HG03159 (cell line): Measurements from ENCODE around the gene MAP3K5.
"Not testable (repeated sequence)": the region's sequence is repeated elsewhere in the genome, so short reads cannot be mapped to it uniquely, and the experiment has no call there.

Experiments
- ATAC-seq: cut with Tn5 transposase; IDR thresholded peaks from one replicate; pipeline ENCODE4 v1.9.1; 2021; ENCODE audit warnings: mild to moderate bottlenecking, moderate library complexity; ENCODE audit not compliant: unreplicated experiment

The MAP3K5 gene

DNA sequence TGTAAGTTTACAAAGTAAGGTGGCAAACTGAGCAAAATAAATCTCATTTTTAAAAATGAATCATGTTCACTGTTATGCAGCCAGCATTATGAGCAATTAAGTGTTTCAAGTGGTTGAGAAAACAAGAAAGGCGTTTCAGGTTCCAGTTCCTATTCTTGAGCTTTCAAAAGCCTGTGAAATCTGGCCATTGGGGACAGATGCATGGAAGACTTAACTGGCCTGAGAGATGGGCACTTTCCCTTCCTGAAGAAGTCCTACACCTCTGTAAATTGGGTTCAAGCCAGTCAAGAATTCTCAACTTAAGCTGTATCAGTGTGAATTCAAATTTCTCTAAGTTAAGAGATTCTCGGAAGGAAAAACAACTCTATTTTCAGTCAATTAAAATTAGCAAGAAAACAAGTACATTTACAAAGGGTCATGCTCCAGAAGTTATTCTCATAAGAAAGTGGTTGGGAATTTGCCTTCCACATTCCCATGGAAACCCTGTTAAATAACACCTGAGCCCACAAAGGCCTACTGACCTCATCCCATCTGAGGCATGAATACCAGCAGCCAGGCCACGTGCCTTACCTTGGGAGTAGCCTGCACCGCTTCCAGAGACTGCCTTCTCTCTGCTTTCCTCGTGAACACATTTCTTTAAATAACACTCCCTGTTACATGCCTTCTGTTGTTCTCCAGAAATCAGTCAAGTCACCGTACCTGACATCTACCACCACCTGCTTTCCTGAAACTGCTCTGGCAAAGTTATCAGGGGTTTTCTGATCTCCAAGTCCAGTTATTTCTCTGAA, 19.4 kb downstream of the MAP3K5 start:
- peak; percentile 76 for ATAC-seq

GRCh38 chr6:136771306-136771705, 21.0 kb downstream of the MAP3K5 start:
- ATAC-seq: no peak

GRCh38 chr6:136769759-136770158, 22.5 kb downstream of the MAP3K5 start:
- no peak for ATAC-seq

- ATAC-seq: no peak
These were observed 23.2 kb downstream of the MAP3K5 start for GRCh38 chr6:136769124-136769523.

- no peak for ATAC-seq
These were observed 24.5 kb downstream of the MAP3K5 start for GRCh38 chr6:136767570-136768309.

- ATAC-seq: no peak
These were observed 25.2 kb downstream of the MAP3K5 start for GRCh38 chr6:136767103-136767502.

GRCh38 chr6:136766274-136766673, 26.0 kb downstream of the MAP3K5 start:
- no peak for ATAC-seq

DNA sequence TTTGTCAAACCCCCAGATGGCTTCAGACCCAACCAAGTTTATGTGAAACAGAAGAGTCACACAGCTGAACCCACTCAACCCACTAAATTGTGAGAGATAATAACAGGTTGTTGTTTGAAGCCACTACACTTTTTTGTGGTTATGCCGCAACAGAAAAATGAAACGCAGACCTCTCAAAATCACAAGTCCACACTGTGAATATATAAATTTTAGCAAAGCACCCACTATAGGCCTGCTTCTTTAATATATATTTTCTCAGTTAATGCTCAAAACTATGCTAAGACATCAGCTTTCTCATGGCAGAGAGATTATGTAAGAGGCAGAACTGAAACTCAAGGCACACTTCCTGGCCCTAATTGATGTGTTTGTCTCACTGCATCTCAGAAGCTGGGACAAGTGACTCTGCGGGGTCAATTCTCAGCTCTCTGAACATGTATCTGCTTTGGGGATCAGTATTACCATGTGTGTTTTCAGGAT, 27.7 kb downstream of the MAP3K5 start:
- ATAC-seq: peak; percentile 42

GRCh38 chr6:136763716-136764516, 28.4 kb downstream of the MAP3K5 start:
- peak; percentile 44 for ATAC-seq

GRCh38 chr6:136763255-136763654, 29.0 kb downstream of the MAP3K5 start:
- ATAC-seq: peak; percentile 15

DNA sequence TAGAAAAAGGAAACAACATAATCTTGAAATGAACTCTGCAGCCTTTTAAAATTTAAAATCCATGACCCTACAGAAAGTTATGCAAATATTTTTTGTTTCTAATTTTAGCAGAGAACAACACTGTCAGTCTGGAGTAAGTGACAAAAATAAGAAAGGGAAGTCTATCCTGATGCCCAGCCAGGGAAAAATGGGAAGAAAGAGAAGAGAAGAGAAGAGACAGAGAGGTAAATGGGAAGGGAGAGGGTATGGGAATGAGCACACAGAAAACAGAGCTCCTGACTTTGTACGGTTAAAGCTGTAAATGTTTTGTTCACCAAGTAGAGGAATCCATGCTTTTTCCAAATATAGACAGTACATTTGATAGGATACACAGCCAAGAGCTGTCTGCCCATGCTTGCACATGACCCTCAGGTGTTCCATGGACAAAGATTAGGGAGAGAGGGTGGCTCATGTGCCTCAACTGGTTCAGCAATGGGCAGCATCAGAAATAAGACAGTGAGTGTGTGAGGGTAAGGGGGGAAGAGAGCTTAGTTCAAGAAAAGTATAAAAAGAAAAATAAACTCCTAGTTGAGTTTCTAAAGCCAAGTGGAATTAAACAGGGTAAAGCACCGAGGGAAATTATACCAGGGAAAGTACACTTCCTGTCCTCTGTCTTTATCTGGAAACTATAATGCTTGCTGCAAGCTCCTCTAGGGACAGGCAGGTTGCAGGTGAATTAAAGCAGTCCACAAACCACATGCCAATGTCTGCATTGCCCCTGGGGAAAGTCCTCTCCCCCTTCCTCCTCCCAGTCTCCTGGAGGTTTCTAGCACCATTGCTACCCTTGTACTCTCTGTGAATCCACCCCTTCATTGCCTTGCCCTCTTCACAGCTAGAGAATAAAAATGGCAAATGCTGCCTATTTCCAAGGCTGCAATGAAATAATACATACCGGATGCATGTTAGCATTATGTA, 30.0 kb downstream of the MAP3K5 start:
- no peak for ATAC-seq

DNA sequence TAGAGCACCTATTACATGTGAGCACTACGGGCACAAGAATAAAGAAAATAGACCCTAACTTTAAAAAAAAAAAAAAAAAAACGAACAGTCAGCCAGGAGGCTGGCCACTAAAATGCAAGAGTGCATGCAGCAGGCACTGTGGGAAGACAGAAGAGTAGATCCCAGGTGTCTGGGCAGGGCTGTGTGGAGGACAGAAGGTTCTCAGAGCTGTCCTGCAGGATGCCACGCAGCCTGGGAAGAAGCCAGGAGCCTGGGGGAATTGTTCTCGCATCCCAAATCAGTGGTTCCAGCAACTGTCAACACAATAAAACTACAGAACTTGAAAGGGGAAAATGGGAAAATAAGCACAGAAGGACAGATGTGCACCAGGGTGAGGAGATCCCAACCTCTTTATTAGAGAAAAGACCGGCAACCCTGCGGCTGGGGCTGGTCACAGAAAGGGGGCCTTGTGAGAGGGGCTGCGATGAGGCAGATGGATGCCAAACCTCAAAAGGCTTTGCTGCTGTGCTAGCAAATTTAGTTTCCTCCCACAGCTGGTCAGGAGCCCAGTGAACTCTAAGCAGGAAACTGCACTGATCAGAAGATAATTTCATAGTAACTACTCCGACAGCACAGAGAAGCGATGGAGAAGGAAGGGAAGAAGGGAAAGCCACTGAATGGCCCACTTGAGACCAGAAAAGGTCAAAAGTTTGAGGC, 30.9 kb downstream of the MAP3K5 start:
- no peak for ATAC-seq

- not testable (repeated sequence) for ATAC-seq
These were observed 31.5 kb downstream of the MAP3K5 start for GRCh38 chr6:136760781-136761180.

- ATAC-seq: no peak
These were observed 35.1 kb downstream of the MAP3K5 start for GRCh38 chr6:136757150-136757549.

- no peak for ATAC-seq
These were observed 37.5 kb downstream of the MAP3K5 start for GRCh38 chr6:136754820-136755219.

GRCh38 chr6:136753624-136754023, 38.7 kb downstream of the MAP3K5 start:
- no peak for ATAC-seq

DNA sequence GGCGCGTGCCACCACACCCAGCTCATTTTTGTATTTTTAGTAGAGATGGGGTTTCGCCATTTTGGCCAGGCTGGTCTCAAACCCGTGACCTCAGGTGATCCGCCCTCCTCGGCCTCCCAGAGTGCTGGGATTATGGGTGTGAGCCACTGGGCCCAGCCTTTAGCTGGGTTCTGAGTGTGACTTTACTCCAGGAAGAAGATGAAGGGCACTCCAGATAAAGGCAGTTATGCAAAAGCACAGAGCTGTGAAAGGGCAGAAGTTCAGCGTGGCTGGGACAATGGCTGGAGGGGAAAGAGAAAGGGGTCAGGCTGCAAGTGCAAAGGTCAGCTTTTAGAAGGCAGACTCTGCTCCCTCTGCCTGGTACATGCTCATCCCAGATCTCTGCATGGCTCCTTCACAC, 39.7 kb downstream of the MAP3K5 start:
- no peak for ATAC-seq

- ATAC-seq: peak; percentile 11
These were observed 40.3 kb downstream of the MAP3K5 start for GRCh38 chr6:136751991-136752390.

- peak; percentile 93 for ATAC-seq
These were observed 40.7 kb downstream of the MAP3K5 start for GRCh38 chr6:136751522-136751956.
